ENCODE results near the gene WNT3.
A peak's percentile ranks its signal among the peaks of the same experiment; 100 is the strongest.

Gene WNT3

DNA sequence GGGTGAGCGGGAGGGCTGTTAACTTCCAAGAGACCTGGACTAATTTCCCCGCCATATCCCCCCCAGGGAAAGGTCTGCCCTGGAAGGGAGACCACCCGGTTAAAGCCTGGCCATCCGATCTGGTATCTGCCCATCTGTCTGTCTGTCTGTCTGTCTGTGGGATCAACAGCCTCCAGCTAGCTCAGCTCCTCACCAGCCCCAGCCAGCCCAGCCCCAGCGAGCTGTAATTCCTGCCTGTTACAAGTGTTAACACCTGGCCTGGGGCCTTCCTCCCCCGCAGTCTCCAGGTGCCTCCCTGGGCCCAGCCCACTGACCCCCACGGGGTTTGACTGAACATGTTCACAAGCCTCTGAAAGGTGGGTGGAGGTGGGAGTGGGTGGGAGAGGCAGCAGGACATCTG is 4.0 kb downstream of the WNT3 start:
- no peak for DNase-seq
- peaks cover 86% of the 10 kb centered on the region for H3K4me1 Mint-ChIP-seq
- H3K4me3 Mint-ChIP-seq: no peak overlapping the region
- TF ChIP-seq CTCF (IDR thresholded peaks at IDR 0.05): no peak
- H3K36me3 Mint-ChIP-seq (ENCODE audit: low read depth): no peaks in the 10 kb centered on the region
- H3K9me3 Mint-ChIP-seq: no peaks in the 10 kb centered on the region
- peaks cover 52% of the 10 kb centered on the region for H3K27me3 Mint-ChIP-seq (ENCODE audit: low read depth, poor library complexity)
- no peak overlapping the region for H3K27ac Mint-ChIP-seq

DNA sequence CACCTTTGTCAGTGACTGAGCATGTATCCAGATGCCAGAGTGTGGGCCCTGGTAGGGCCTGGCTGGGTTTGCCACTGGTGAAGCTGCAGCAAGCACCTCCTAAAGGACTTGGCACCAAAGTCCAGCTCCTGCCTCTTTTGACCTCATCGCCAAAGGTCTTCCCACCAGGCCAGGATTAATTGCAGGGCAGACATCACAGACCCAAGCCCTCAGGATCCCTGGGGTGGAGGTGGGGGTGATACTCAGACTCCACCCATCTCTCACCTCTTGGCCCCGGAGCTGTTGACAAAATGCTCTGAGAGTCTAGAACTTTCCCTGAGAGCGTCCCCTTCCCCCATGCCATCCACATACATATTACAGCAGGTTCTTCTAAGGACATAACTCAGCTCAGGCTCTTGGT is 4.6 kb downstream of the WNT3 start:
- H3K4me1 Mint-ChIP-seq: peaks cover 87% of the 10 kb centered on the region
- H3K4me3 Mint-ChIP-seq: peak overlapping the region; percentile 13
- no peak for TF ChIP-seq CTCF (IDR thresholded peaks at IDR 0.05)
- peak overlapping the region; percentile 42 for H3K27ac Mint-ChIP-seq
- DNase-seq: no peak
- no peaks in the 10 kb centered on the region for H3K36me3 Mint-ChIP-seq (ENCODE audit: low read depth)
- peaks cover 47% of the 10 kb centered on the region for H3K27me3 Mint-ChIP-seq (ENCODE audit: low read depth, poor library complexity)
- H3K9me3 Mint-ChIP-seq: no peaks in the 10 kb centered on the region

DNA sequence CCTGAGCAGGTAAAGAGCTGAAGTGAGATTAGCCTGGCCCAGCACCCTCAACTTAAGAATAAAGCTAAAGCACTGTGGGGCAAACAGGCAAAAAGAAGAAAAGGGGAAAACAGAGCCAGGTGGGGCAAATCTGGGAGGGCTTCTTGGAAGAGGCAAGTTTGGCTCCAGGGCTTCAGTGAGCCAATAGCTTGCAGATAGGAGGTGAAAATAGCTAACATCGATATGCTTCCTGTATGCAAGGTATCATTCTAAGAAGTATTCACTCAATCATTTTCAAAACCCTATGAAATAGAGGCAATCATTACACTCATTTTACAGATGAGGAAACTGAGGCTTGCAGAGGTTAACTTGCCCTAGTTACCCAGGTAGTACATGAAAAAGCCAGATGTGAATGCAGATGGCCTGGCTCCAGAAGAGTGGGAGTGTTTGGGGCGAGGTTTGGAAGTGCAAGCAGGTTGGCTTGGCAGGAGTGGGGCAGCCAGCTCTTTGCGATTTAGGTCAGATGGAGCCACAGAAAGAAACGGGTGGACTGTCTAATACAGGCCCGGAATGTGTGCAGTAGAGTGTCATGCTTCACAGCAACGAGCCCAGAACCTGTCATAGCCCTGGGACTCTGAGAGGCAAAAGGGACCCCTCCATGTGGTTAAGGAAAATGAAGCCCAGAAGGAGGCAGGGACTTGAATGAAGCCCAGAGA is 5.7 kb downstream of the WNT3 start:
- DNase-seq: no peak
- Mint-ChIP-seq H3K9me3 (no peaks in the 10 kb centered on the region), H3K27ac (no peak overlapping the region), H3K4me1 (peaks cover 90% of the 10 kb centered on the region), H3K4me3 (no peak overlapping the region), H3K36me3 (ENCODE audit: low read depth) (no peaks in the 10 kb centered on the region), H3K27me3 (ENCODE audit: low read depth, poor library complexity) (peaks cover 43% of the 10 kb centered on the region)
- TF ChIP-seq CTCF (IDR thresholded peaks at IDR 0.05): no peak

DNA sequence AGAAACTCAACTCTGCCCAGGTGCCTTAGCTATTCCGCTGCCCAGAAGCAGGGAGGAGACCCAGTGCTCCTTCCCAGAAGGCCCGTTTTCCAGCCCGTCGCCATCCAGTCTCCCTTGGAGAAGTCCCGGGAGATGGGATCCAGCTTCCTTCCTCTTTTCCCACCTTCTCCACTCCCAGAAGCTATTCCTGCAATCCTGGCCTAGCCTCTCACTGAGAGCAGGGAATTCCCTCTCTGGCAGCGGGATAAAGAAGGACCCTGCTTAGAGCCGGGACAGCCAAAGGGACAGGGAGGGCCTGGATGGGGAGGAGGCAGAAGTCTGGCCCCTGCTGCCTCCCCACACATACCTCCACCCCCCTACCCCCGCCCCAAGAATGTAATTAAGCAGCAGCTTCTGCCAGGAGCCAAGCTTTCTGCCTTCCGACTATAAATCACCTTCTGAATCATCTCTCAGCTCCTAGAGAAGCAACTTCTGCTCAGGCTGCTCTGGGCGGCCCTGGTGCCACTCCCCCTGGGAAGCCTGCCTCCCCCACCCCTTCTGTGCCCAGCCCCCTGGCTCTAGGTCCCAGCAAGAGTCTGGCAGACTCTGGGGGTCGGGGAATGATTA is 6.4 kb downstream of the WNT3 start:
- no peaks in the 10 kb centered on the region for H3K9me3 Mint-ChIP-seq
- H3K4me1 Mint-ChIP-seq: peaks cover 83% of the 10 kb centered on the region
- H3K27ac Mint-ChIP-seq: peak overlapping the region; percentile 64
- H3K4me3 Mint-ChIP-seq: no peak overlapping the region
- no peak for TF ChIP-seq CTCF (IDR thresholded peaks at IDR 0.05)
- H3K36me3 Mint-ChIP-seq (ENCODE audit: low read depth): no peaks in the 10 kb centered on the region
- peak; percentile 49 for DNase-seq
- H3K27me3 Mint-ChIP-seq (ENCODE audit: low read depth, poor library complexity): peaks cover 36% of the 10 kb centered on the region

DNA sequence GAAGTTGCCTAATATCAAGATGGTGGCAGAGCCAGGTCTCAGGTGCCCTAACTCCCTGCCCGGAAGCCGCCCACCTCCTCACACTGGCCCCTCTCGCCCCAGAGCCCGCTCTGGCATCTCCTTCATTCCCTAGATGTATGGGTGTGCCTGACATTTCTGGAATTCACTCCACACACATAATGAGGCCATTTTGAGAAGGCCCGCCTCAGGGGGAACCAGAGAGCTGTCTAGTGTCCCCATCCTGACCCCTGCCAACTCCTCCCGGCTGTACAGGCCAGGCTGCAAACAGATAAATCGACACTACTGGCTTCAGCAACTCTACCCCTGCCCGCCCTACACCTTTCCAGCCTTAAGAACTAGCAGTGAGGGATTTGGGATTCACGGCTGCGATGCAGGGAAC is 7.7 kb downstream of the WNT3 start:
- H3K4me3 Mint-ChIP-seq: no peak overlapping the region
- H3K27ac Mint-ChIP-seq: peak overlapping the region; percentile 61
- no peaks in the 10 kb centered on the region for H3K36me3 Mint-ChIP-seq (ENCODE audit: low read depth)
- peaks cover 30% of the 10 kb centered on the region for H3K27me3 Mint-ChIP-seq (ENCODE audit: low read depth, poor library complexity)
- H3K9me3 Mint-ChIP-seq: no peaks in the 10 kb centered on the region
- TF ChIP-seq CTCF (IDR thresholded peaks at IDR 0.05): no peak
- no peak for DNase-seq
- peaks cover 71% of the 10 kb centered on the region for H3K4me1 Mint-ChIP-seq

DNA sequence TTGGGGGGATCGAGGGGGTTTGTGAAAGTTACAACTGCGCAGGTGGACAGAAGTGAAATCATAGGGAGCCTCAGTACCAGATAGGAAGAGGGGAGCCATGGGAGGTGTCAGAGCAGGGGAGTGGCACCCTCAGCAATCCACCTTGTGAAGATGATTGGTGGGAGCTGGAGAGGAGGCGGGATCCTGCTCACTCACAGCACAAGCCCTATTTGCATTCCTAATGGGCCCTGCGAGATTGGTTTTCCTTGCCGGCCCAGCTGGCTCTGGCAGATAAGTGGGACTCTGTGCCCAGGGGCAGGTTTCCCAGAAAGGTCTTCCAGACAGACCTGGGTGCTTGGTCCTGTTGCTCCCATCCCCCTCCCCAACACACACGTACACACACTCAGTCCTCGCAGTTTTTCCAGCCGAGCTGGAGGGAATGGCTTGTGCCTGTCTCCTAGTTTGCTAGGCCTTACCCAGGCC is 9.4 kb downstream of the WNT3 start:
- no peak overlapping the region for H3K27ac Mint-ChIP-seq
- no peak for DNase-seq

More for the DNA sequence above, 9.4 kb downstream of the WNT3 start:
- Mint-ChIP-seq H3K4me3 (no peak overlapping the region), H3K36me3 (ENCODE audit: low read depth) (no peaks in the 10 kb centered on the region), H3K9me3 (no peaks in the 10 kb centered on the region), H3K27me3 (ENCODE audit: low read depth, poor library complexity) (peaks cover 22% of the 10 kb centered on the region), H3K4me1 (peaks cover 54% of the 10 kb centered on the region)
- no peak for TF ChIP-seq CTCF (IDR thresholded peaks at IDR 0.05)
